LHCN-M2 (cell line): Measurements from ENCODE around the gene POLN. TPM values are rescaled to one million over a fixed set of nuclear protein-coding genes. Genes with fewer than 3 reads are reported as not detected.
"Not testable (repeated sequence)": the region's sequence is repeated elsewhere in the genome, so short reads cannot be mapped to it uniquely, and the experiment has no call there.

Source experiments
- DNase-seq: peaks from one replicate; pipeline ENCODE4 v3.0.0-alpha.2; 2012; ENCODE audit warnings: low read depth
- total RNA-seq: library from RNA; depleted of rRNA; stranded (reverse); fragments of >200 nt; gene quantifications from 2 replicates; pipeline ENCODE4 v1.2.3, GENCODE V29; 2014; rRNA removed

The POLN gene
- total RNA-seq, 1 experiment from 2014 or later: 2.1 TPM

GRCh38 chr4:2042204-2042946 is 199.5 kb downstream of the POLN start:
- DNase-seq: no peak

DNA sequence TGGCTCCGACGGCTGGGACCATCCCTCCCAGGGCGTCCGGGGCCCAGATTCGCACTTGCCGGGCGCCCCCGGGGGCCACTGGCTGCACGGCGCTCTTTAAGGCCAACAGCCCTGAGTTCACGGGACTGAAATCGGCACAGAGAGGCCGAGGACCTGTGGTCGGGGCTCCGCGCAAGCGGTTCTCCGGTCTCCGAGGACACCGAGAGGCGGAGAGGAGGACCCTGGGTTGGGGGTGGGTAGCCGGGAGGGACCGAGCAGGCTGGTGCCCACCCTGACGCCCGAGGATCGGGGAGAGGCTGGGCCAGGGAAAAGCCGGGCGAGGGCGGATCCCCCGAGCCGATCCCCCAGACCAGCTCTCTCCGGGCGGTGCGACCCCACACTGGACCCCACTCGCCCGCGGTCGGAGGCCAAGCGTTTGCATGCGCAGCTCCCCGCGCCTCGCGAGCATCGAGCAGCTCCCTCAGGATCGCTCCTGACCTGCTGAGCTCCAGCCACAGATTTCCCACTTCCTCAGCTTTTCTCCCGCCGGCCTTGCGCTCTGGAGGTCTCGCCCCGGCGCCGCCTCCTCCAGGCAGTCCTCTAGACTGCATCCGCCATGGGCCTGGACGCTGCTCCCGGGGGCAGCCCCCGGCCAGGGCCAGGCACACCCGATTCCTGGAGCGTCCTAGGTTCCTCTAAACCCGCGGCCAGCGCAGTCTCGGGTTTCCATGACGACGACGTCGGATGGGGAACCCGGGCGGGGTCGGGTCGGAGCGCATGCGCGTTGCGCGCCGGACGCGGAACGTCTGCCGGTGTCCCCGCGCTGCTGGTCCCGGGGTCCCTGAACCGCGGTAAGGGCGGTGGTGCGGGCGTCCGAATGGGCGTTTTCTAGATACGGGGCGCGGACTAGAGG is 200.4 kb downstream of the POLN start:
- peak; percentile 78 for DNase-seq

DNA sequence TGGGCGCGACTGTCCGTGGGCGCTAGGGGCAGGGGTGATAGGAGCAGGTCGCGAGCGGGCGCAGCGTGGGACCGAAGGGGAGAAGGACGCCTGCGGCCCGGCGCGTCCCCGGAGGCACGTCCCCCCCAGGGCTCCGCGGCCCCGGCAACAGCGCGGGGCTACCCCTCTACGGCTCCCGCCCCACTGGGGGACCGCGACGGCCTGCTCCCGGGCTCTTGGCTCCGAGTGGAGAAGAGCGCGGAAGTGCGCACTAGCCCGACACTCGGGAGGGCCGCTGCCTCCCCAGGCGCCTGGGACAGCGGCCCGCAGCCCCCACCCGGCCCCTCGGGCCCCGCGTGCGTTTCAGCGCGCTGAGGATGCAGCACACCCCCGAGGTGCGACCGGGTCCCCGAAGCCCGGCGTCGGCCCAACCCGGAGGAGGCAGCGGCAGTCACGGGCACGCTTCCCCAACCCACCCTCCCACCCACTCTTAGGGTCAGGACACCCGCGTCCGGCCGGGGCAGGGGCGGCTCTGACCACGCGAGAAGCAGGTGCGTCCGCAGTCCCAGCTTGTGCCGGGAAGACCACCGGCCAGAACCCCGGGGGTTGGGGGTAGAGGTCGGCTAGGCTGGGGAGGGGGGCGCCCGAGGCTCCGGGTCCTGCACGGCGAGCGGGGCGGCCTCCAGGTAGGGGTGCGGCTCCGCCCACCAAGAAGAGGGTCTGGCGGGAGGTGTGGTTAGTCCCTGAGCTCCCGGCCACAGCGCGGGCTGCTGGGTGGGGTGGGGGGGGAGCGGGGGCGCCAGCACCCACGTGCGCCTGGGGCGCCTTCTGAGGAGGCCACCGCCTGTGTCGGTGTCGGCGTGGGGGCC is 201.3 kb downstream of the POLN start:
- no peak for DNase-seq

DNA sequence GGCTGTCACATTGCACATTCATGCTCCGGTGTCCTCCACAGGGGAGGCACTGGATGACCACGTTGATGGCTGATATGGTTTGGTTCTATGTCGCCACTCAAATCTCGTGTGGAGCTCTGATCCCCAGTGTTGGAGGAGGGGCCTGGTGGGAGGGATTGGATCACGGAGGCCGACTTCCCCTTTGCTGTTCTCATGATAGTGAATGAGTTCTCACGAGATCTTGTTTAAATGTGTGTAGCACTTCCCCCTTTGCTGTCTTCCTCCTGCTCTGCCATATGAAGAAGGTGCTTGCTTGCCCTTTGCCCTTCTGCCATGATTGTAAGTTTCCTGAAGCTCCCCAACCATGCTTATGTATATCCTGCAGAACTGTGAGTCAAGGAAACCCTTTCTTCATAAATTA is 205.1 kb downstream of the POLN start:
- no peak for DNase-seq

- DNase-seq: no peak
These were observed 205.6 kb downstream of the POLN start for GRCh38 chr4:2036327-2036726.

- not testable (repeated sequence) for DNase-seq
These were observed 210.8 kb downstream of the POLN start for GRCh38 chr4:2031161-2031560.

DNA sequence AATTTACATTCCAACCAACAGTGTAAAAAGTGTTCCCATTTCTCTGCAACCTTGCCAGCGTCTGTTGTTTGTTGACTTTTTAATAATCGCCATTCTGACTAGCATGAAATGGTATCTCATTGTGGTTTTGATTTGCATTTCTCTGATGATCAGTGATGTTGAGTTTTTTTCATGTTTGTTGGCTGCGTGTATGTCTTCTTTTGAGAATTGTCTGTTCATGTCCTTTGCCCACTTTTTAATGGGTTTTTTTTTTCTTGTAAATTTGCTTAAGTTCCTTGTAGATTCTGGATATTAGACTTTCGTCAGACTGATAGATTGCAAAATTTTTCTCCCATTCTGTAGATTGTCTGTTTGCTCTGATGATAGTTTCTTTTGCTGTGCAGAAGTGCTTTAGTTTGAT is 214.8 kb downstream of the POLN start:
- DNase-seq: peak; percentile 8

DNA sequence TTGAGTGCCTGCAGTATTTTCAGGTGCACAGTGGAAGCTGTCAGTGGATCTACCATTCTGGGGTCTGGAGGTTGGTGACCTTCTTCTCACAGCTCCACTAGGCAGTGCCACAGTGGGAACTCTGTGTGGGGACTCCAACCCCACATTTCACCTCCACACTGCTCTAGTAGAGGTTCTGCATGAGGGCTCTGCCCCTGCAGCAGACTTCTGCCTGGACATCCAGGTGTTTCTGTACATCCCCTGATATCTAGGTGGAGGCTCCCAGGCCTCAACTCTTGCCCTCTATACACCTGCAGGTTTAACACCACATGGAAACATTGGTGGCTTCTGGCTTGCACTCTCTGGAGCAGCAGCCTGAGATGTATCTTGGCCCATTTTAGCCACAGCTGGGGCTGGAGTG is 216.1 kb downstream of the POLN start:
- no peak for DNase-seq

GRCh38 chr4:2024683-2025082 is 217.2 kb downstream of the POLN start:
- no peak for DNase-seq

Other genes with a start within 250 kb of the POLN start
- 18.9 and 22.3 TPM in 2 replicates for gene NELFA, start 233.1 kb downstream of the POLN start, total RNA-seq
- 0.90 and 0.98 TPM in 2 replicates for gene NAT8L, start 182.8 kb downstream of the POLN start, total RNA-seq
- 16.1 and 23.0 TPM in 2 replicates for gene HAUS3, start within 50 bp of the POLN start, total RNA-seq
- gene MXD4, start 20.0 kb upstream of the POLN start, total RNA-seq: 45.3 and 48.7 TPM in 2 replicates
- gene ZFYVE28, start 176.5 kb upstream of the POLN start, total RNA-seq: 2.1 and 2.6 TPM in 2 replicates
- not detected in 2 replicates for gene CFAP99, start 176.8 kb upstream of the POLN start, total RNA-seq
- gene RNF4, start 227.0 kb upstream of the POLN start, total RNA-seq: 72.6 and 76.3 TPM in 2 replicates